ENCODE results near the gene PLP2.

DNA sequence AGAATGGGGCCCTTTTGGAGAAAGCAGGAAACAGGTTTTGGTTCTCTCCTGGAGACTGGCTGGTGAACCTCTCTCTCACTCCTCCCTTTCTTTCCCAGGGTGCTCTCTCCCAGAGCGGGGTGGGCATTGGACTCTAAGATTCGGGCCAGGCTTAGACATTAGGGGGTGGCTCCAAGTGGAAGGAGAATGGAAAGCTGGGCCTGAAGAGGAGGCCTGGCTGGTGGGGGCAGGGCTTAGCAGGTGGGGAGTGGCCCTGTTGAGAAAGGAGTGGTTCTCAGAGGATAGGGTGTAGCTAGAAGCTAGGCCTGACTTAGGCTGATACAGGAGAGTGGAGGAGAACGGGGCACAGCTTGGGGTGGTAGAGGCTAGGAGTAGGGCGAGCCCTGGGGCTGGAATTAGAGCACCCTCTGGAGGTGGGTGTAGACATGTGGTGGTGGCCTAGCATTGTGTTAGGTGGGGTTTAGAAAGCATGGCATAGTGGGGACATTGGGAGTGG, 5.7 kb downstream of the PLP2 start:
- TF ChIP-seq POLR2A (IDR thresholded peaks at IDR 0.05; ENCODE audit: low read depth, low read length) (no peak), POLR2AphosphoS5 (IDR thresholded peaks at IDR 0.05; ENCODE audit: low read depth, low read length) (no peak), TAF1 (IDR thresholded peaks at IDR 0.05; ENCODE audit: borderline replicate concordance, low read depth, low read length) (no peak)
